A673 (cell line): ENCODE measurements around the gene ABCF3. TPM values are rescaled to one million over a fixed set of nuclear protein-coding genes. Genes with fewer than 3 reads are reported as not detected.

ENCODE experiments used
- BruUV-seq: library from RNA; stranded (reverse); fragments of 400-500 nt; replicated peaks from 2 replicates; lab custom pipeline; 2021; lab: Mats Ljungman, UMichigan
- CTCF ChIA-PET: fragments of 300-600 bp; sonication (Branson Sonifier 250); formaldehyde crosslinking; loops from one replicate; lab custom pipeline; 2022; ENCODE audit warnings: antibody characterized with exemption; lab: Charles Lee
- POLR2A ChIA-PET: fragments of 300-600 bp; sonication (Branson Sonifier 250); formaldehyde crosslinking; loops from one replicate; lab custom pipeline; 2022; ENCODE audit warnings: antibody characterized with exemption; ENCODE audit not compliant: low non-redundant PET; lab: Charles Lee
- DNase-seq: peaks from one replicate; pipeline ENCODE4 v3.0.0-alpha.2; 2015; ENCODE audit warnings: low spot score
- H3K27ac ChIP-seq: fragments of 200-600 bp; sonication (generic); 2 replicates; pipeline ENCODE4 v1.5.1; 2016; ENCODE audit warnings: mixed run types, low read depth, mild to moderate bottlenecking, mixed read lengths, antibody characterized with exemption, low read length; ENCODE audit not compliant: poor library complexity, severe bottlenecking
- H3K27me3 ChIP-seq: fragments of 200-600 bp; sonication (generic); replicated peaks from 2 replicates; pipeline ENCODE4 v1.6.1; 2017; ENCODE audit warnings: mixed run types, low read depth, mild to moderate bottlenecking, mixed read lengths, antibody characterized with exemption, low read length; ENCODE audit not compliant: insufficient read depth, poor library complexity
- H3K36me3 ChIP-seq: fragments of 200-600 bp; sonication (generic); 2 replicates; pipeline ENCODE4 v1.6.1; 2016; ENCODE audit warnings: mixed run types, mild to moderate bottlenecking, mixed read lengths, antibody characterized with exemption, low read length; ENCODE audit not compliant: insufficient read depth, poor library complexity, severe bottlenecking
- H3K4me1 ChIP-seq: fragments of 200-600 bp; sonication (generic); 2 replicates; pipeline ENCODE4 v1.6.1; 2017; ENCODE audit warnings: mixed run types, mild to moderate bottlenecking, mixed read lengths, antibody characterized with exemption, low read length; ENCODE audit not compliant: insufficient read depth, poor library complexity, severe bottlenecking
- H3K4me3 ChIP-seq: fragments of 200-600 bp; sonication (generic); 2 replicates; pipeline ENCODE4 v1.5.1; 2016; ENCODE audit warnings: low read depth, mixed run types, mild to moderate bottlenecking, mixed read lengths, low read length; ENCODE audit not compliant: poor library complexity, severe bottlenecking
- H3K9me3 ChIP-seq: fragments of 200-600 bp; sonication (generic); 2 replicates; pipeline ENCODE4 v1.6.1; 2016; ENCODE audit warnings: mixed run types, low read depth, mild to moderate bottlenecking, mixed read lengths, antibody characterized with exemption, low read length; ENCODE audit not compliant: poor library complexity, severe bottlenecking
- CTCF ChIP-seq: fragments of 300-800, 200-600 bp; sonication (generic); conservative IDR thresholded peaks from 2 replicates; pipeline ENCODE4 v1.5.1; 2017; ENCODE audit warnings: low read depth, mild to moderate bottlenecking, antibody characterized with exemption, low read length, moderate library complexity, mixed read lengths
- EZH2 ChIP-seq: fragments of 200-600 bp; sonication (generic); IDR thresholded peaks from 2 replicates; pipeline ENCODE4 v1.6.1; 2017; ENCODE audit warnings: borderline replicate concordance, low read depth, mild to moderate bottlenecking, mixed read lengths, antibody characterized with exemption, low read length; ENCODE audit not compliant: poor library complexity, severe bottlenecking
- intact Hi-C: fragments of 100-400 bp; cut with micrococcal nuclease; formaldehyde crosslinking; loops from one replicate; pipeline ENCODE4 v1.10.0; 2022; ENCODE audit not compliant: unreplicated experiment
- total RNA-seq: library from RNA; stranded (reverse); gene quantifications from 2 replicates; pipeline ENCODE4 v1.2.3, GENCODE V29; 2021

The ABCF3 gene
- total RNA-seq, 1 experiment from 2014 or later, result 65.1 TPM

GRCh38 chr3:184209146-184209923 is 23.3 kb downstream of the ABCF3 start:
- intact Hi-C loops, result no loop called here
- CTCF ChIA-PET, result interaction anchor here (0.7 kb wide), 1 partner anchor 31 kb away, joined by 3 read pairs; no protein-coding TSS in a partner anchor
- Histone ChIP-seq H3K9me3 (no peaks in the 10 kb centered on the region), H3K36me3 (no peaks in the 10 kb centered on the region), H3K27ac (no peak overlapping the region), H3K4me3 (no peak overlapping the region), H3K4me1 (no peaks in the 10 kb centered on the region), H3K27me3 (peaks cover 15% of the 10 kb centered on the region)
- no TSS peak for BruUV-seq
- no peak for TF ChIP-seq CTCF
- POLR2A ChIA-PET, result no interaction called here
- no peak for DNase-seq

GRCh38 chr3:184211297-184211696 is 25.3 kb downstream of the ABCF3 start:
- peaks cover 10% of the 10 kb centered on the region for H3K27me3 ChIP-seq
- no peaks in the 10 kb centered on the region for H3K36me3 ChIP-seq
- TF ChIP-seq CTCF (no peak), EZH2 (no peak)
- intact Hi-C loops, result no loop called here
- DNase-seq, result no peak
- CTCF ChIA-PET, result no interaction called here
- no peak overlapping the region for H3K27ac ChIP-seq
- BruUV-seq, result no TSS peak
- no peaks in the 10 kb centered on the region for H3K4me1 ChIP-seq
- no peak overlapping the region for H3K4me3 ChIP-seq
- H3K9me3 ChIP-seq, result no peaks in the 10 kb centered on the region
- POLR2A ChIA-PET, result no interaction called here

- H3K27me3 ChIP-seq, result peaks cover 6% of the 10 kb centered on the region
- CTCF ChIA-PET, result no interaction called here
- no peaks in the 10 kb centered on the region for H3K9me3 ChIP-seq
- POLR2A ChIA-PET, result no interaction called here
- no peak overlapping the region for H3K27ac ChIP-seq
- no peaks in the 10 kb centered on the region for H3K36me3 ChIP-seq
- H3K4me1 ChIP-seq, result no peaks in the 10 kb centered on the region
- TF ChIP-seq CTCF (no peak), EZH2 (no peak)
- DNase-seq, result no peak
- BruUV-seq, result no TSS peak
- intact Hi-C loops, result no loop called here
- H3K4me3 ChIP-seq, result no peak overlapping the region
These were observed 25.7 kb downstream of the ABCF3 start for GRCh38 chr3:184211718-184212117.
